GM12878 (cell line): ENCODE data around the gene TMBIM1. TPM values are rescaled to one million over a fixed set of nuclear protein-coding genes. Genes with fewer than 3 reads are reported as not detected.

ENCODE experiments used
- ATAC-seq: fragments of 200-7000 bp; cut with Tn5 transposase; 3 replicates; pipeline ENCODE4 v1.9.1; 2020; ENCODE audit warnings: mild to moderate bottlenecking, moderate library complexity
- BruUV-seq: library from RNA; stranded (reverse); fragments of 400-500 nt; replicated peaks from 2 replicates; lab custom pipeline; 2021; lab: Mats Ljungman, UMichigan
- CTCF ChIA-PET: fragments of 300-600 bp; sonication (Branson Sonifier 250); formaldehyde crosslinking; extraction: SDS; loops from one replicate; lab custom pipeline; 2021; ENCODE audit warnings: inconsistent platforms; lab: Yijun Ruan, JAX
- POLR2A ChIA-PET: fragments of 350-600 bp; formaldehyde crosslinking; extraction: SDS; loops from one replicate; lab custom pipeline; 2021; ENCODE audit warnings: inconsistent platforms; lab: Charles Lee
- RAD21 ChIA-PET: fragments of 300-600 bp; sonication (Branson Sonifier 250); formaldehyde crosslinking; loops from one replicate; lab custom pipeline; 2023; ENCODE audit warnings: antibody characterized with exemption; ENCODE audit not compliant: unreplicated experiment; lab: Charles Lee
- SMC1A ChIA-PET: fragments of 300-600 bp; sonication (Branson Sonifier 250); formaldehyde crosslinking; loops from one replicate; lab custom pipeline; 2023; ENCODE audit not compliant: unreplicated experiment, uncharacterized antibody; lab: Charles Lee
- DNase-seq: peaks from one replicate; pipeline ENCODE4 v3.0.0-alpha.2; 2011; ENCODE audit warnings: low read depth, low spot score
- FAIRE-seq: peaks from 3 replicates; lab custom pipeline; 2011; peaks lifted over from hg19 to GRCh38; lab: Jason Lieb, UNC
- H2AFZ ChIP-seq: 2 replicates; pipeline ENCODE4 v1.6.0; 2011; ENCODE audit warnings: low read depth, low read length, control low read depth; ENCODE audit not compliant: control insufficient read depth
- H3K27ac ChIP-seq: 2 replicates; pipeline ENCODE4 v1.5.1; 2011; ENCODE audit warnings: control low read depth; ENCODE audit not compliant: control insufficient read depth, insufficient read depth
- H3K27me3 ChIP-seq, 2 experiments: replicated peaks in 1 of 2; 2 replicates each; pipeline versions ENCODE4 v1.6.0 to v1.6.1; 2011; ENCODE audit warnings: low read length in 1 of 2; ENCODE audit not compliant: control insufficient read depth in 2 of 2, insufficient read depth in 2 of 2
- H3K36me3 ChIP-seq, 2 experiments: 2 replicates each; pipeline ENCODE4 v1.5.1; 2011; ENCODE audit warnings: low read length in 1 of 2; ENCODE audit not compliant: control insufficient read depth in 2 of 2, insufficient read depth in 2 of 2
- H3K4me1 ChIP-seq: 2 replicates; pipeline ENCODE4 v1.6.1; 2011; ENCODE audit warnings: mild to moderate bottlenecking, low read length, moderate library complexity, mixed read lengths; ENCODE audit not compliant: control insufficient read depth, insufficient read depth
- H3K4me2 ChIP-seq: 2 replicates; pipeline ENCODE4 v1.6.0; 2011; ENCODE audit warnings: control low read depth; ENCODE audit not compliant: control insufficient read depth, insufficient read depth
- H3K4me3 ChIP-seq: fragments of 200-600 bp; sonication (generic); 2 replicates; pipeline ENCODE4 v1.5.1; 2016
- H3K79me2 ChIP-seq: 2 replicates; pipeline ENCODE4 v1.6.0; 2011; ENCODE audit warnings: low read length; ENCODE audit not compliant: control insufficient read depth, insufficient read depth
- H3K9ac ChIP-seq: 2 replicates; pipeline ENCODE4 v1.8.0; 2011; ENCODE audit warnings: low read length, control low read depth, mixed read lengths; ENCODE audit not compliant: control insufficient read depth, insufficient read depth
- H3K9me3 ChIP-seq: replicated peaks from 3 replicates; pipeline ENCODE4 v1.5.1; 2011; ENCODE audit warnings: mild to moderate bottlenecking, low read length; ENCODE audit not compliant: control insufficient read depth, insufficient read depth
- H4K20me1 ChIP-seq: 2 replicates; pipeline ENCODE4 v1.6.0; 2011; ENCODE audit not compliant: control insufficient read depth, insufficient read depth
- BCL3 ChIP-seq: IDR thresholded peaks from 2 replicates; pipeline ENCODE4 v1.6.1; 2011; ENCODE audit warnings: borderline replicate concordance, low read depth, mild to moderate bottlenecking, moderate library complexity, low read length; ENCODE audit not compliant: insufficient read depth, poor library complexity, severe bottlenecking
- CTCF ChIP-seq, 3 experiments: IDR thresholded peaks in 2 of 3; conservative IDR thresholded peaks in 1 of 3; 2 replicates each; pipeline ENCODE4 v1.5.1; 2011; ENCODE audit warnings: low read depth in 3 of 3, low read length in 3 of 3, mild to moderate bottlenecking in 3 of 3, control low read depth in 2 of 3, moderate library complexity in 2 of 3, inconsistent platforms in 1 of 3, mixed read lengths in 1 of 3; ENCODE audit not compliant: control insufficient read depth in 2 of 3, insufficient read depth in 1 of 3; ENCODE audit errors: extremely low read depth in 1 of 3
- GATAD2B ChIP-seq: fragments of 450-650 bp; conservative IDR thresholded peaks from 2 replicates; pipeline ENCODE4 v1.6.1; 2017; ENCODE audit warnings: low read depth, mild to moderate bottlenecking, moderate library complexity
- POLR2A ChIP-seq: IDR thresholded peaks from 2 replicates; pipeline ENCODE4 v1.6.1; 2011; ENCODE audit warnings: low read depth, mild to moderate bottlenecking, low read length
- RAD21 ChIP-seq: IDR thresholded peaks from 2 replicates; pipeline ENCODE4 v1.6.1; 2011; ENCODE audit warnings: mild to moderate bottlenecking, low read depth, low read length, moderate library complexity; ENCODE audit not compliant: insufficient read depth
- SMAD5 ChIP-seq: IDR thresholded peaks from 2 replicates; pipeline ENCODE4 v1.6.1; 2016; ENCODE audit warnings: antibody characterized with exemption, low read depth
- SREBF1 ChIP-seq: IDR thresholded peaks from 2 replicates; pipeline ENCODE4 v1.6.1; 2012; ENCODE audit warnings: mild to moderate bottlenecking, low read length
- ZNF24 ChIP-seq: fragments of 450-650 bp; IDR thresholded peaks from 2 replicates; pipeline ENCODE4 v1.6.1; 2017; ENCODE audit warnings: antibody characterized with exemption, mild to moderate bottlenecking
- ZNF592 ChIP-seq: fragments of 450-650 bp; IDR thresholded peaks from 2 replicates; pipeline ENCODE4 v1.6.1; 2017; ENCODE audit warnings: mild to moderate bottlenecking, moderate library complexity
- WGBS: methylation state at CpG from one replicate; pipeline ENCODE4 v1.1.6; 2016; ENCODE audit warnings: low lambda C conversion rate; ENCODE audit not compliant: insufficient replicate concordance, insufficient coverage; ENCODE audit errors: missing lambda C conversion rate; 5-methylcytosine and 5-hydroxymethylcytosine counted together
- in situ Hi-C: fragments of 300-500 bp; cut with MboI; formaldehyde crosslinking; loops from 9 replicates; pipeline ENCODE4 v1.14.3; 2018; ENCODE audit warnings: mixed read lengths
- intact Hi-C: fragments of 100-400 bp; cut with micrococcal nuclease; formaldehyde crosslinking; loops from one replicate; pipeline ENCODE4 v1.14.2; 2022; ENCODE audit not compliant: unreplicated experiment
- polyA plus RNA-seq, 11 experiments: library from polyadenylated mRNA; depleted of rRNA in 4 of 11; unstranded in 6 of 11; stranded (reverse) in 5 of 11; fragments of >200 nt; fragmentation: Nextera tagmentation in 4 of 11; fragmentation: Illumina TruSeq in 1 of 11; extraction: Ambion mirVana in 4 of 11; extraction: Trizol in 1 of 11; gene quantifications; 1 replicate in 1 of 11; 2 replicates in 10 of 11; pipeline versions ENCODE4 v1.2.1 to v1.2.3, GENCODE V29; 2011 to 2016; ENCODE audit warnings: inconsistent platforms in 2 of 11, missing spikeins in 2 of 11, low read depth in 1 of 11
- total RNA-seq, 4 experiments: library from RNA; depleted of rRNA in 3 of 4; stranded (reverse); fragments of >200 nt in 3 of 4; fragmentation: Illumina TruSeq in 1 of 4; extraction: Trizol in 1 of 4; gene quantifications; 2 replicates each; pipeline versions ENCODE4 v1.2.1 to v1.2.3, GENCODE V29; 2013 to 2021

TMBIM1 gene
- total and polyA plus RNA-seq, 10 of the 15 experiments (the other 5 are each of a cell fraction or from before 2014, with no cell fraction given): 6.1 to 38.3 (median 26.2) TPM

DNA sequence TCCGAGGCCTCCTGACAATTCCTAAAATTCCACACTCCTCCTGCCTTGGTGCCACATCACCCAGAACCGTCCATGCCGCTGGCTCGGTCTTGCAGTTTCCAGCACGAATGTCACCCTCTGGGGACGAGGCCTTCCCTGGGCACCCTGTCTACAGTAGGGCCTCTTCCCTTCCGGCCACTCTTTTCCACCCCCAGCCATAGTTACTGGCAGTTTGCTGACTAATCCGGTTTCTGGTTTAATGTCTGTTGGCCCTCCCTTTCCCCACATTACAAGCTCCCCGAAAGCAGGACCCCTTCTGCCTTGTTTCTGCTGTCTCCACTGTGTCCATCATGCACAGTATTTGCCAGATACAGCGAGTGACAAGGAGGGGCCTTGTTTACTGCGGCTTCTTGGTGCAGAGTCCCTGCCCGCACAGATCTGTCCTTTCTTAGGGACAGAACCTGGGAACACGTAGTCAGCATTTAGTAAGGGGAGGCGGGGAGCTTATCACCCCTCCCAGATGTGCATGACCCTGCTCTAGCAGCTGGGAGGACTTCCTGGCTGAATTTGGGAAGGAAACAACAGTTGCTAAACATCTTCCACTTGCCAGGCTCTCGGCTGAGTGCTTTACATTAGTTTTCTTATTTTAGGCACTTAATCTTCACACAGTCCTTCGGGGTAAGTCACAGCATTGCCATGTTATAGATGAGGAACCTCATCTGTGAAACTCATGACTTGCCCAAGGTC, 40.8 kb upstream of the TMBIM1 start (continued):
- TF ChIP-seq ZNF592 (no peak), SREBF1 (no peak), SMAD5 (no peak), POLR2A (0 out of 2 replicates have a peak, but pooled peaks have one; percentile 24)

- peak overlapping the region; percentile 2; the same call in 1 of the 2 replicates for H3K4me2 ChIP-seq
- no peak overlapping the region; the same call in 1 of the 2 replicates for H3K9ac ChIP-seq
- no peak overlapping the region; the same call in 1 of the 2 replicates for H3K4me3 ChIP-seq
- ChIA-PET RAD21 (interaction anchor here (0.9 to 1.9 kb wide), 4 partner anchors 24 to 62 kb away, joined by 3 to 9 read pairs (median 4); partner anchors contain the start of gene CATIP), POLR2A (interaction anchor here (0.7 to 3.5 kb wide), 4 partner anchors 9 to 48 kb away, joined by 3 to 26 read pairs (median 4); no protein-coding TSS in a partner anchor), SMC1A (interaction anchor here (0.9 to 2.8 kb wide), 7 partner anchors 16 to 74 kb away, joined by 3 to 12 read pairs (median 4); partner anchors contain the start of gene CATIP), CTCF (interaction anchor here (0.8 to 2.2 kb wide), 4 partner anchors 24 to 65 kb away, joined by 3 to 14 read pairs (median 4); partner anchors contain the start of gene CATIP)
- H2AFZ ChIP-seq: no peak overlapping the region
- DNase-seq (no peak), FAIRE-seq (no peak), ATAC-seq (no peak)
- no TSS peak for BruUV-seq
- in situ Hi-C loops (no loop called here), intact Hi-C loops (no loop called here)
- WGBS: 0% methylated on average over 1 of the region's 1 CpG
- H3K79me2 ChIP-seq: no peaks in the 10 kb centered on the region; the same call in 1 of the 2 replicates
- H3K27ac ChIP-seq: peak overlapping the region; percentile 13; the same call in 1 of the 2 replicates
- H4K20me1 ChIP-seq: no peaks in the 10 kb centered on the region
- peaks cover 1% of the 10 kb centered on the region; the same call in 2 of the 3 replicates for H3K9me3 ChIP-seq
- H3K36me3 ChIP-seq: no peaks in the 10 kb centered on the region
- peaks cover 52% of the 10 kb centered on the region for H3K4me1 ChIP-seq
- TF ChIP-seq GATAD2B (no peak), ZNF24 (no peak), BCL3 (no peak), CTCF (IDR thresholded peaks at IDR 0.05 in 2 of 3, conservative IDR thresholded peaks at IDR 0.05 in 1 of 3; ENCODE audit: control insufficient read depth in 2 of 3, extremely low read depth in 1 of 3, insufficient read depth in 1 of 3, low read depth in 3 of 3, low read length in 3 of 3) (peak in 1 of 3 experiments; percentile 31; a peak in 1 of 6 replicates), RAD21 (0 out of 2 replicates have a peak, but pooled peaks have one; percentile 11)
- H3K27me3 ChIP-seq: no peaks in the 10 kb centered on the region
Observed at GRCh38 chr2:218332288-218332687, 40.0 kb upstream of the TMBIM1 start.
